Spleen (tissue), 11 donors: ENCODE measurements around the gene FMN2. TPM values are rescaled to one million over a fixed set of nuclear protein-coding genes. Genes with fewer than 3 reads are reported as not detected.

Experiments used
- DNase-seq: peaks from one replicate; pipeline ENCODE4 v3.0.0-alpha.2; 2020
- H3K27ac ChIP-seq, 8 donors: fragments of 200-600 bp; sonication (generic) in 7 of 8; 1 replicate in 4 of 8; 2 replicates in 4 of 8; pipeline versions ENCODE4 v1.5.0 to v1.8.0; 2016 to 2021; ENCODE audit warnings: inconsistent platforms in 4 of 8, mild to moderate bottlenecking in 4 of 8, moderate library complexity in 1 of 8
- H3K27me3 ChIP-seq, 7 donors: fragments of 200-600 bp; sonication (generic) in 6 of 7; replicated peaks in 1 of 7; 1 replicate in 4 of 7; 2 replicates in 3 of 7; pipeline versions ENCODE4 v1.5.0 to v1.8.0; 2016 to 2021; ENCODE audit warnings: inconsistent platforms in 3 of 7, mild to moderate bottlenecking in 1 of 7
- H3K36me3 ChIP-seq, 6 donors: fragments of 200-600 bp; sonication (generic) in 5 of 6; 1 replicate in 4 of 6; 2 replicates in 2 of 6; pipeline versions ENCODE4 v1.5.0 to v1.8.0; 2016 to 2021; ENCODE audit warnings: inconsistent platforms in 2 of 6
- H3K4me1 ChIP-seq, 6 donors: fragments of 200-600 bp; sonication (generic) in 5 of 6; 1 replicate in 3 of 6; 2 replicates in 3 of 6; pipeline versions ENCODE4 v1.5.0 to v1.8.0; 2016 to 2021; ENCODE audit warnings: inconsistent platforms in 3 of 6
- H3K4me3 ChIP-seq, 8 donors: fragments of 200-600 bp; sonication (generic) in 7 of 8; 1 replicate in 4 of 8; 2 replicates in 4 of 8; pipeline versions ENCODE4 v1.5.0 to v1.8.0; 2016 to 2021; ENCODE audit warnings: inconsistent platforms in 4 of 8, mild to moderate bottlenecking in 4 of 8, moderate library complexity in 2 of 8
- H3K9me3 ChIP-seq, 8 donors: fragments of 200-600 bp; sonication (generic) in 7 of 8; 1 replicate in 4 of 8; 2 replicates in 4 of 8; pipeline versions ENCODE4 v1.5.0 to v1.8.0; 2016 to 2021; ENCODE audit warnings: inconsistent platforms in 4 of 8
- CTCF ChIP-seq, 11 experiments: fragments of 200-600 bp in 7 of 11; fragments of 450-650 bp in 4 of 11; sonication (generic) in 4 of 11; IDR thresholded peaks in 8 of 11; conservative IDR thresholded peaks in 3 of 11; 1 replicate in 7 of 11; 2 replicates in 4 of 11; pipeline versions ENCODE4 v1.4.0 to v1.8.0; 2016 to 2021; ENCODE audit warnings: antibody characterized with exemption in 11 of 11, inconsistent platforms in 4 of 11, mild to moderate bottlenecking in 1 of 11
- POLR2A ChIP-seq, 3 donors: fragments of 450-650 bp; IDR thresholded peaks; one replicate each; pipeline ENCODE4 v1.5.1; 2017; ENCODE audit warnings: antibody characterized with exemption in 3 of 3, mild to moderate bottlenecking in 1 of 3
- POLR2AphosphoS5 ChIP-seq, 3 donors: sonication (generic); formaldehyde crosslinking; IDR thresholded peaks; one replicate each; pipeline ENCODE4 v1.5.1; 2017; ENCODE audit warnings: antibody characterized with exemption in 3 of 3
- WGBS, 5 donors: extraction: QIAGEN DNeasy Blood & Tissue Kit in 3 of 5; methylation state at CpG; one replicate each; pipeline versions ENCODE4 v1.1.5 to v1.1.7; 2013 to 2018; 5-methylcytosine and 5-hydroxymethylcytosine counted together
- intact Hi-C: fragments of 100-400 bp; cut with DNase I; formaldehyde crosslinking; loops from one replicate; pipeline ENCODE4 v1.15.0; 2023; ENCODE audit warnings: low total_unique reads
- polyA plus RNA-seq, 3 donors: library from polyadenylated mRNA; stranded (reverse); fragments of 200-250 nt; gene quantifications; one replicate each; pipeline ENCODE4 v1.2.1, GENCODE V29; 2013
- total RNA-seq, 7 donors: library from RNA; depleted of rRNA in 3 of 7; stranded (reverse); fragments of >200 nt in 3 of 7; fragmentation: NEBNext Ultra II Directional in 4 of 7; extraction: Animal tissue kit (Norgen Biotek cat#: 25700) in 4 of 7; gene quantifications; one replicate each; pipeline versions ENCODE4 v1.1.0 to v1.2.1, GENCODE V29; 2016 to 2021
- donor health status: healthy with polysubstance abuse.
- donor health status: DM: no; HTN: no; CAD: no; lungs with moderate emphysema.
- donor health status: DM: no; HTN: no; CAD: no.
- donor health status: Bipolar disorder and iron deficiency.
- donor health status: healthy.
- donor health status: DM: no; HTN: no; CAD: no.
- donor health status: DM: yes; HTN: yes; CAD: no.

The FMN2 gene
- total and polyA plus RNA-seq, 10 donors, result 0.04 to 0.24 (median 0.12) TPM; not detected in 6

- no peaks in the 10 kb centered on the region for H3K27me3 ChIP-seq
- no peaks in the 10 kb centered on the region for H3K4me1 ChIP-seq
- no peak overlapping the region for H3K4me3 ChIP-seq
- TF ChIP-seq POLR2A (IDR thresholded peaks at IDR 0.05), result no peak
- no peak for TF ChIP-seq CTCF (IDR thresholded peaks at IDR 0.05 in 8 of 11, conservative IDR thresholded peaks at IDR 0.05 in 3 of 11)
- TF ChIP-seq POLR2AphosphoS5 (IDR thresholded peaks at IDR 0.05), result no peak
- DNase-seq, result no peak
- 54 to 77% (median 68%) methylated on average over 3 of the region's 3 CpGs for WGBS, 5 donors
- intact Hi-C loops, result no loop called here
- no peak overlapping the region for H3K27ac ChIP-seq
- H3K36me3 ChIP-seq, result no peaks in the 10 kb centered on the region
- H3K9me3 ChIP-seq, result no peaks in the 10 kb centered on the region
These were observed 26.2 kb downstream of the FMN2 start for GRCh38 chr1:240117930-240118329.

- Histone ChIP-seq H3K36me3 (no peaks in the 10 kb centered on the region), H3K27ac (no peak overlapping the region), H3K4me1 (no peaks in the 10 kb centered on the region), H3K4me3 (no peak overlapping the region), H3K27me3 (no peaks in the 10 kb centered on the region), H3K9me3 (no peaks in the 10 kb centered on the region)
- WGBS, 5 donors, result 65 to 74% (median 71%) methylated on average over 20 of the region's 20 CpGs
- no peak for DNase-seq
- no peak for TF ChIP-seq CTCF (IDR thresholded peaks at IDR 0.05 in 8 of 11, conservative IDR thresholded peaks at IDR 0.05 in 3 of 11)
- TF ChIP-seq POLR2AphosphoS5 (IDR thresholded peaks at IDR 0.05), result no peak
- TF ChIP-seq POLR2A (IDR thresholded peaks at IDR 0.05), result no peak
- intact Hi-C loops, result no loop called here
These were observed 31.2 kb downstream of the FMN2 start for GRCh38 chr1:240122639-240123613.

- H3K36me3 ChIP-seq, result no peaks in the 10 kb centered on the region
- H3K27me3 ChIP-seq, result peaks cover 0 to 7% (median 0%) of the 10 kb centered on the region in 7 donors
- WGBS, 5 donors, result 76 to 96% (median 92%) methylated on average over 6 of the region's 6 CpGs
- intact Hi-C loops, result no loop called here
- no peak for TF ChIP-seq POLR2AphosphoS5 (IDR thresholded peaks at IDR 0.05)
- no peak for TF ChIP-seq CTCF (IDR thresholded peaks at IDR 0.05 in 8 of 11, conservative IDR thresholded peaks at IDR 0.05 in 3 of 11)
- TF ChIP-seq POLR2A (IDR thresholded peaks at IDR 0.05), result no peak
- no peak overlapping the region for H3K27ac ChIP-seq
- no peaks in the 10 kb centered on the region for H3K4me1 ChIP-seq
- DNase-seq, result no peak
- no peaks in the 10 kb centered on the region for H3K9me3 ChIP-seq
- no peak overlapping the region for H3K4me3 ChIP-seq
These were observed 35.1 kb downstream of the FMN2 start for GRCh38 chr1:240126821-240127220.

GRCh38 chr1:240128366-240128765 lies 36.7 kb downstream of the FMN2 start:
- WGBS, 5 donors, result 92 to 97% (median 95%) methylated on average over 2 of the region's 2 CpGs
- H3K36me3 ChIP-seq, result no peaks in the 10 kb centered on the region
- intact Hi-C loops, result no loop called here
- H3K4me3 ChIP-seq, result no peak overlapping the region
- no peaks in the 10 kb centered on the region for H3K4me1 ChIP-seq
- TF ChIP-seq CTCF (IDR thresholded peaks at IDR 0.05 in 8 of 11, conservative IDR thresholded peaks at IDR 0.05 in 3 of 11) (no peak), POLR2A (IDR thresholded peaks at IDR 0.05) (no peak), POLR2AphosphoS5 (IDR thresholded peaks at IDR 0.05) (no peak)
- H3K9me3 ChIP-seq, result no peaks in the 10 kb centered on the region
- H3K27ac ChIP-seq, result no peak overlapping the region
- peaks cover 0 to 7% (median 0%) of the 10 kb centered on the region in 7 donors for H3K27me3 ChIP-seq
- DNase-seq, result no peak
